Vagina (tissue), 2 donors: Measurements from ENCODE around the gene STK11. TPM values are rescaled to one million over a fixed set of nuclear protein-coding genes. Genes with fewer than 3 reads are reported as not detected.

Source experiments
- DNase-seq, 2 donors: peaks; one replicate each; pipeline ENCODE4 v3.0.0-alpha.2; 2017; ENCODE audit errors: extremely low spot score in 2 of 2
- H3K27ac ChIP-seq: fragments of 200-600 bp; sonication (generic); one replicate; pipeline ENCODE4 v1.5.1; 2019
- H3K27me3 ChIP-seq: fragments of 200-600 bp; sonication (generic); one replicate; pipeline ENCODE4 v1.5.1; 2019
- H3K36me3 ChIP-seq, 2 donors: fragments of 200-600 bp; sonication (generic); one replicate each; pipeline ENCODE4 v1.5.1; 2017 to 2019
- H3K4me1 ChIP-seq: fragments of 200-600 bp; sonication (generic); one replicate; pipeline ENCODE4 v1.5.1; 2019
- H3K4me3 ChIP-seq, 2 donors: fragments of 200-600 bp; sonication (generic); 1 replicate in 1 of 2; 2 replicates in 1 of 2; pipeline ENCODE4 v1.5.1; 2016 to 2019
- H3K9me3 ChIP-seq: fragments of 200-600 bp; sonication (generic); one replicate; pipeline ENCODE4 v1.5.1; 2019
- CTCF ChIP-seq, 3 experiments: fragments of 450-650 bp in 2 of 3; fragments of 200-600 bp in 1 of 3; sonication (generic) in 1 of 3; IDR thresholded peaks; one replicate each; pipeline ENCODE4 v1.5.1; 2017 to 2019; ENCODE audit warnings: antibody characterized with exemption in 3 of 3, mild to moderate bottlenecking in 2 of 3, moderate library complexity in 2 of 3
- POLR2A ChIP-seq, 2 donors: fragments of 450-650 bp; IDR thresholded peaks; one replicate each; pipeline ENCODE4 v1.6.1; 2017; ENCODE audit warnings: antibody characterized with exemption in 2 of 2, mild to moderate bottlenecking in 2 of 2, moderate library complexity in 2 of 2
- POLR2AphosphoS5 ChIP-seq, 2 donors: sonication (generic); formaldehyde crosslinking; IDR thresholded peaks; one replicate each; pipeline ENCODE4 v1.9.0; 2017; ENCODE audit warnings: antibody characterized with exemption in 2 of 2, mild to moderate bottlenecking in 2 of 2, low read depth in 1 of 2; ENCODE audit not compliant: insufficient read depth in 1 of 2
- intact Hi-C: fragments of 100-400 bp; cut with DNase I; formaldehyde crosslinking; loops from one replicate; pipeline ENCODE4 v1.15.1; 2023
- total RNA-seq: library from RNA; depleted of rRNA; stranded (reverse); fragments of >200 nt; gene quantifications from one replicate; pipeline ENCODE4 v1.2.3, GENCODE V29; 2016

STK11 gene
- total RNA-seq, 1 donor from 2014 or later, result 54.5 TPM

GRCh38 chr19:1223018-1223855 is 17.7 kb downstream of the STK11 start:
- Histone ChIP-seq H3K27me3 (no peaks in the 10 kb centered on the region), H3K9me3 (no peaks in the 10 kb centered on the region), H3K36me3 (peaks cover 0 to 57% of the 10 kb centered on the region in 2 donors), H3K4me1 (peaks cover 6% of the 10 kb centered on the region), H3K4me3 (no peak overlapping the region), H3K27ac (no peak overlapping the region)
- TF ChIP-seq CTCF (IDR thresholded peaks at IDR 0.05) (no peak), POLR2A (IDR thresholded peaks at IDR 0.05) (no peak), POLR2AphosphoS5 (IDR thresholded peaks at IDR 0.05; ENCODE audit: insufficient read depth in 1 of 2, low read depth in 1 of 2) (no peak)
- DNase-seq, result no peak
- intact Hi-C loops, result no loop called here

- DNase-seq, result no peak
- Histone ChIP-seq H3K27ac (no peak overlapping the region), H3K27me3 (no peaks in the 10 kb centered on the region), H3K9me3 (no peaks in the 10 kb centered on the region), H3K36me3 (peaks cover 0 to 57% of the 10 kb centered on the region in 2 donors), H3K4me1 (no peaks in the 10 kb centered on the region), H3K4me3 (no peak overlapping the region)
- intact Hi-C loops, result no loop called here
- TF ChIP-seq POLR2AphosphoS5 (IDR thresholded peaks at IDR 0.05; ENCODE audit: insufficient read depth in 1 of 2, low read depth in 1 of 2), result no peak
- TF ChIP-seq POLR2A (IDR thresholded peaks at IDR 0.05), result no peak
- no peak for TF ChIP-seq CTCF (IDR thresholded peaks at IDR 0.05)
Measured at GRCh38 chr19:1224047-1224825, 18.7 kb downstream of the STK11 start.

GRCh38 chr19:1224847-1225246 is 19.3 kb downstream of the STK11 start:
- Histone ChIP-seq H3K9me3 (no peaks in the 10 kb centered on the region), H3K4me3 (no peak overlapping the region), H3K27me3 (no peaks in the 10 kb centered on the region), H3K27ac (no peak overlapping the region), H3K36me3 (peaks cover 0 to 56% of the 10 kb centered on the region in 2 donors), H3K4me1 (no peaks in the 10 kb centered on the region)
- intact Hi-C loops, result no loop called here
- TF ChIP-seq POLR2A (IDR thresholded peaks at IDR 0.05) (no peak), POLR2AphosphoS5 (IDR thresholded peaks at IDR 0.05; ENCODE audit: insufficient read depth in 1 of 2, low read depth in 1 of 2) (no peak), CTCF (IDR thresholded peaks at IDR 0.05) (no peak)
- DNase-seq, result no peak

- DNase-seq, result no peak
- Histone ChIP-seq H3K4me3 (no peak overlapping the region), H3K36me3 (peaks cover 0 to 52% of the 10 kb centered on the region in 2 donors), H3K4me1 (no peaks in the 10 kb centered on the region), H3K27me3 (no peaks in the 10 kb centered on the region), H3K9me3 (no peaks in the 10 kb centered on the region), H3K27ac (no peak overlapping the region)
- intact Hi-C loops, result no loop called here
- TF ChIP-seq POLR2AphosphoS5 (IDR thresholded peaks at IDR 0.05; ENCODE audit: insufficient read depth in 1 of 2, low read depth in 1 of 2) (no peak), POLR2A (IDR thresholded peaks at IDR 0.05) (no peak), CTCF (IDR thresholded peaks at IDR 0.05) (no peak)
Measured at GRCh38 chr19:1225440-1226226, 20.1 kb downstream of the STK11 start.
